Activated CD4-positive, alpha-beta T cell treated with anti-CD3 and anti-CD28 coated beads for 36 hours (primary cell): Measurements from ENCODE around the gene NOL4L. TPM values are rescaled to one million over a fixed set of nuclear protein-coding genes. Genes with fewer than 3 reads are reported as not detected.
"Not testable (repeated sequence)": the region's sequence is repeated elsewhere in the genome, so short reads cannot be mapped to it uniquely, and the experiment has no call there.

Experiments
- ATAC-seq: fragments of 200-7000 bp; cut with Tn5 transposase; one replicate; pipeline ENCODE4 v1.10.0; 2021; ENCODE audit warnings: mild to moderate bottlenecking, moderate library complexity
- CTCF ChIA-PET: fragments of 350-600 bp; sonication (Branson Sonifier 250); formaldehyde crosslinking; loops from one replicate; lab custom pipeline; 2021; ENCODE audit warnings: antibody characterized with exemption; lab: Charles Lee
- POLR2A ChIA-PET: fragments of 350-600 bp; sonication (Branson Sonifier 250); formaldehyde crosslinking; loops from one replicate; lab custom pipeline; 2021; ENCODE audit warnings: antibody characterized with exemption, inconsistent platforms; lab: Charles Lee
- DNase-seq: peaks from one replicate; pipeline ENCODE4 v3.0.0-alpha.2; 2020
- H3K27ac Mint-ChIP-seq: one replicate; pipeline ENCODE4 v1.8.0; 2021; ENCODE audit warnings: mixed read lengths
- H3K27me3 Mint-ChIP-seq: one replicate; pipeline ENCODE4 v1.8.0; 2021; ENCODE audit warnings: mixed read lengths
- H3K36me3 Mint-ChIP-seq: one replicate; pipeline ENCODE4 v1.8.0; 2021; ENCODE audit warnings: low read depth, mixed read lengths
- H3K4me1 Mint-ChIP-seq: one replicate; pipeline ENCODE4 v1.8.0; 2021; ENCODE audit warnings: mixed read lengths
- H3K4me3 Mint-ChIP-seq: one replicate; pipeline ENCODE4 v1.8.0; 2021; ENCODE audit warnings: mild to moderate bottlenecking, moderate library complexity, mixed read lengths
- H3K9me3 Mint-ChIP-seq: one replicate; pipeline ENCODE4 v1.8.0; 2021; ENCODE audit warnings: low read depth, mixed read lengths
- intact Hi-C, 2 experiments: fragments of 100-400 bp; cut with DNase I in 1 of 2; cut with micrococcal nuclease in 1 of 2; formaldehyde crosslinking; loops; one replicate each; pipeline versions ENCODE4 v1.14.2 to v1.15.1; 2022 to 2024; cut with DNase I, micrococcal nuclease
- total RNA-seq, 2 experiments: library from RNA; stranded (reverse); gene quantifications; one replicate each; pipeline ENCODE4 v1.2.3, GENCODE V29; 2021

NOL4L gene
- total RNA-seq, 2 experiments from 2014 or later, result 17.3 to 22.0 TPM

- peaks cover 2% of the 10 kb centered on the region for H3K36me3 Mint-ChIP-seq
- CTCF ChIA-PET, result interaction anchor here (0.6 to 1.2 kb wide), 2 partner anchors 180 to 306 kb away, joined by 3 read pairs; no protein-coding TSS in a partner anchor
- ATAC-seq, result no peak
Observed at GRCh38 chr20:32472581-32473207, 112.4 kb downstream of the NOL4L start.

GRCh38 chr20:32470940-32471339 is 114.2 kb downstream of the NOL4L start:
- no peak overlapping the region for H3K27ac Mint-ChIP-seq
- intact Hi-C loops, result loop anchor here in 1 of 2 experiments (1.0 kb wide), 1 partner anchor 182 kb away; no protein-coding TSS in a partner anchor

More at GRCh38 chr20:32472581-32473207, 112.4 kb downstream of the NOL4L start:
- Mint-ChIP-seq H3K27me3 (no peaks in the 10 kb centered on the region), H3K4me3 (no peak overlapping the region), H3K27ac (no peak overlapping the region), H3K4me1 (peaks cover 23% of the 10 kb centered on the region), H3K9me3 (no peaks in the 10 kb centered on the region)
- no peak for DNase-seq
- POLR2A ChIA-PET, result no interaction called here
- intact Hi-C loops, result no loop called here

GRCh38 chr20:32470025-32470861 is 114.9 kb downstream of the NOL4L start:
- no peaks in the 10 kb centered on the region for H3K4me1 Mint-ChIP-seq
- intact Hi-C loops, result loop anchor here in 1 of 2 experiments (1.0 kb wide), 1 partner anchor 183 kb away; no protein-coding TSS in a partner anchor
- peak; percentile 58 for DNase-seq
- H3K27me3 Mint-ChIP-seq, result no peaks in the 10 kb centered on the region
- POLR2A ChIA-PET, result interaction anchor here (0.5 kb wide), 1 partner anchor 185 kb away, joined by 3 read pairs; no protein-coding TSS in a partner anchor
- ATAC-seq, result peak; percentile 64
- CTCF ChIA-PET, result interaction anchor here (1.2 to 1.4 kb wide), 2 partner anchors 21 to 183 kb away, joined by 3 read pairs; no protein-coding TSS in a partner anchor
- H3K9me3 Mint-ChIP-seq, result no peaks in the 10 kb centered on the region
- peak overlapping the region; percentile 53 for H3K27ac Mint-ChIP-seq
- H3K36me3 Mint-ChIP-seq, result peaks cover 2% of the 10 kb centered on the region
- no peak overlapping the region for H3K4me3 Mint-ChIP-seq

More at GRCh38 chr20:32470940-32471339, 114.2 kb downstream of the NOL4L start:
- H3K36me3 Mint-ChIP-seq, result peaks cover 2% of the 10 kb centered on the region
- peaks cover 6% of the 10 kb centered on the region for H3K4me1 Mint-ChIP-seq
- ATAC-seq (no peak), DNase-seq (no peak)
- H3K27me3 Mint-ChIP-seq, result no peaks in the 10 kb centered on the region
- ChIA-PET CTCF (interaction anchor here (0.6 to 1.4 kb wide), 4 partner anchors 21 to 253 kb away, joined by 3 to 4 read pairs (median 3); no protein-coding TSS in a partner anchor), POLR2A (interaction anchor here (0.5 kb wide), 1 partner anchor 186 kb away, joined by 3 read pairs; no protein-coding TSS in a partner anchor)
- H3K4me3 Mint-ChIP-seq, result no peak overlapping the region
- no peaks in the 10 kb centered on the region for H3K9me3 Mint-ChIP-seq

GRCh38 chr20:32468860-32469259 is 116.3 kb downstream of the NOL4L start:
- Mint-ChIP-seq H3K36me3 (peaks cover 2% of the 10 kb centered on the region), H3K9me3 (no peaks in the 10 kb centered on the region), H3K4me3 (no peak overlapping the region), H3K27me3 (no peaks in the 10 kb centered on the region), H3K4me1 (no peaks in the 10 kb centered on the region), H3K27ac (no peak overlapping the region)
- POLR2A ChIA-PET, result no interaction called here
- ATAC-seq (no peak), DNase-seq (no peak)
- intact Hi-C loops, result no loop called here
- CTCF ChIA-PET, result interaction anchor here (0.6 to 0.8 kb wide), 3 partner anchors 40 to 455 kb away, joined by 3 to 4 read pairs (median 3); no protein-coding TSS in a partner anchor

- ChIA-PET CTCF (interaction anchor here (1.2 kb wide), 1 partner anchor 60 kb away, joined by 3 read pairs; no protein-coding TSS in a partner anchor), POLR2A (no interaction called here)
- H3K27ac Mint-ChIP-seq, result no peak overlapping the region
- no peaks in the 10 kb centered on the region for H3K27me3 Mint-ChIP-seq
- no peak for DNase-seq
- H3K9me3 Mint-ChIP-seq, result no peaks in the 10 kb centered on the region
- H3K36me3 Mint-ChIP-seq, result no peaks in the 10 kb centered on the region
- no peak for ATAC-seq
- intact Hi-C loops, result no loop called here
- H3K4me3 Mint-ChIP-seq, result no peak overlapping the region
- H3K4me1 Mint-ChIP-seq, result no peaks in the 10 kb centered on the region
Observed at GRCh38 chr20:32468313-32468640, 116.9 kb downstream of the NOL4L start.

GRCh38 chr20:32467506-32468312 is 117.4 kb downstream of the NOL4L start:
- ChIA-PET CTCF (interaction anchor here (1.2 kb wide), 1 partner anchor 60 kb away, joined by 3 read pairs; no protein-coding TSS in a partner anchor), POLR2A (no interaction called here)
- no peaks in the 10 kb centered on the region for H3K9me3 Mint-ChIP-seq
- H3K36me3 Mint-ChIP-seq, result no peaks in the 10 kb centered on the region
- H3K4me3 Mint-ChIP-seq, result no peak overlapping the region
- ATAC-seq (no peak), DNase-seq (no peak)
- no peaks in the 10 kb centered on the region for H3K27me3 Mint-ChIP-seq
- H3K27ac Mint-ChIP-seq, result no peak overlapping the region
- H3K4me1 Mint-ChIP-seq, result no peaks in the 10 kb centered on the region
- intact Hi-C loops, result no loop called here

GRCh38 chr20:32466739-32467505 is 118.2 kb downstream of the NOL4L start:
- intact Hi-C loops, result no loop called here
- CTCF ChIA-PET, result interaction anchor here (1.2 kb wide), 1 partner anchor 61 kb away, joined by 3 read pairs; no protein-coding TSS in a partner anchor
- H3K27ac Mint-ChIP-seq, result no peak overlapping the region
- no peaks in the 10 kb centered on the region for H3K4me1 Mint-ChIP-seq
- no peaks in the 10 kb centered on the region for H3K9me3 Mint-ChIP-seq
- no peaks in the 10 kb centered on the region for H3K36me3 Mint-ChIP-seq
- no peaks in the 10 kb centered on the region for H3K27me3 Mint-ChIP-seq
- POLR2A ChIA-PET, result no interaction called here
- H3K4me3 Mint-ChIP-seq, result no peak overlapping the region
- DNase-seq (no peak), ATAC-seq (no peak)

GRCh38 chr20:32465901-32466675 is 119.0 kb downstream of the NOL4L start:
- H3K36me3 Mint-ChIP-seq, H3K27me3 Mint-ChIP-seq, POLR2A ChIA-PET, H3K4me3 Mint-ChIP-seq, ATAC-seq, H3K4me1 Mint-ChIP-seq, intact Hi-C loops, H3K9me3 Mint-ChIP-seq, DNase-seq, H3K27ac Mint-ChIP-seq: not testable (repeated sequence)
- CTCF ChIA-PET, result interaction anchor here (0.7 kb wide), 1 partner anchor 972 kb away, joined by 4 read pairs; no protein-coding TSS in a partner anchor

GRCh38 chr20:32465092-32465900 is 119.8 kb downstream of the NOL4L start:
- intact Hi-C loops, result no loop called here
- Mint-ChIP-seq H3K9me3 (no peaks in the 10 kb centered on the region), H3K27ac (no peak overlapping the region), H3K27me3 (no peaks in the 10 kb centered on the region), H3K36me3 (no peaks in the 10 kb centered on the region), H3K4me1 (no peaks in the 10 kb centered on the region), H3K4me3 (no peak overlapping the region)
- ChIA-PET POLR2A (no interaction called here), CTCF (interaction anchor here (0.7 kb wide), 1 partner anchor 973 kb away, joined by 4 read pairs; no protein-coding TSS in a partner anchor)
- no peak for ATAC-seq
- DNase-seq, result no peak
